ENCODE data around the gene ZFYVE28. TPM values are rescaled to one million over a fixed set of nuclear protein-coding genes. Genes with fewer than 3 reads are reported as not detected.

ZFYVE28 gene
- total and polyA plus RNA-seq, 10 of the 15 experiments (the other 5 are each of a cell fraction or from before 2014, with no cell fraction given), result 0.06 to 1.9 (median 0.22) TPM; not detected in 1

DNA sequence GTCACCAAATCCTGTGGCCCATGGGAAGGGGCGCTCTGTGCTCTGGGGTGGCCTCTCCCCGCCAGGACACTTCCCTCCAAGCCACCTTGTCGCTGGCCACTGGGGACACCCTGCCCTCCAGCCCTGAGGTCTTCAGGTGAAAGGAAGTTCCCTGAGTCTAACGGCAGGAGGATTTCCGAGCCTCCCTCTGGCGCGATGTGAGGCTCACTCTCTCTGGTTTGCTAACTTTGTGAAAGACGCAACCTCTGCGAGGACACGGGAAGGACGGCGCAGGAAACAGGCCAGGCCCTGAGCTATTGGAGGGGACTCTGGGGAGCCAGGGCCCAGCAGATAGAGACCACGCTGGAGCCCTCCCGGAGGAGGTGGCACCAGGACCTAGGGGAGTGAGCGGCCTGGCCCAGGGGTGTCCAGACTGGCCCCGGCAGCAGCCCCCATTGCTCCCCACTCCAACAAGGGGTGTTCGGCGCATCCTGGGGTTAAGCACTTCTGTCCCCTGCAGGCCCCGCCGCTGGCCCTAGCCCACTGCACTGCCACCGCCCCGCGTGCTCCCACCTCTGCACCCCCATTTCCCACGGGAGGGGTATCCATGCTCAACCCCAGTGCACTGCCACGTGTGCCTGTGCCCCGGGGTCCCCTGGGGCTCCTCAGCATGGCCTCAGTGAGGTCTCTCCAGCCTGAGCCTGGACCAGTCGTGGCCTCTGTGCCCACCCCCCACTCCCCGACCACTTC is 84.4 kb downstream of the ZFYVE28 start:
- peaks cover 8% of the 10 kb centered on the region for H3K4me1 ChIP-seq (ENCODE audit: control insufficient read depth, insufficient read depth, low read length)
- ChIA-PET CTCF (no interaction called here), SMC1A (ENCODE audit: uncharacterized antibody, unreplicated experiment) (no interaction called here), RAD21 (ENCODE audit: unreplicated experiment) (no interaction called here), POLR2A (no interaction called here)
- H3K4me3 ChIP-seq, result no peak overlapping the region
- no peak overlapping the region for H3K27ac ChIP-seq (ENCODE audit: control insufficient read depth, insufficient read depth)
- no peaks in the 10 kb centered on the region for H3K36me3 ChIP-seq (ENCODE audit: control insufficient read depth in 2 of 2, insufficient read depth in 2 of 2, low read length in 1 of 2)
- no peaks in the 10 kb centered on the region for H3K27me3 ChIP-seq (replicated peaks in 1 of 2; ENCODE audit: control insufficient read depth in 2 of 2, insufficient read depth in 2 of 2, low read length in 1 of 2)
- FAIRE-seq, result no peak
- peak overlapping the region; percentile 67; the same call in 1 of the 2 replicates for H3K4me2 ChIP-seq (ENCODE audit: control insufficient read depth, insufficient read depth)
- no peaks in the 10 kb centered on the region for H4K20me1 ChIP-seq (ENCODE audit: control insufficient read depth, insufficient read depth)
- intact Hi-C loops (cut with micrococcal nuclease; ENCODE audit: unreplicated experiment), result no loop called here
- 60% methylated on average over 22 of the region's 28 CpGs for WGBS (ENCODE audit: insufficient coverage, insufficient replicate concordance, low lambda C conversion rate, missing lambda C conversion rate)
- no peaks in the 10 kb centered on the region for H3K9me3 ChIP-seq (replicated peaks; ENCODE audit: control insufficient read depth, insufficient read depth, low read length)
- TF ChIP-seq EGR1 (IDR thresholded peaks at IDR 0.05; ENCODE audit: borderline replicate concordance in 1 of 2, low read depth in 2 of 2, low read length in 2 of 2), result no peak
- TF ChIP-seq ZNF217 (IDR thresholded peaks at IDR 0.05), result no peak
- no peak for TF ChIP-seq SMC3 (IDR thresholded peaks at IDR 0.05; ENCODE audit: borderline replicate concordance, low read length)
- no peak for TF ChIP-seq RAD21 (IDR thresholded peaks at IDR 0.05; ENCODE audit: insufficient read depth, low read depth, low read length)
- TF ChIP-seq, protein P1, sequence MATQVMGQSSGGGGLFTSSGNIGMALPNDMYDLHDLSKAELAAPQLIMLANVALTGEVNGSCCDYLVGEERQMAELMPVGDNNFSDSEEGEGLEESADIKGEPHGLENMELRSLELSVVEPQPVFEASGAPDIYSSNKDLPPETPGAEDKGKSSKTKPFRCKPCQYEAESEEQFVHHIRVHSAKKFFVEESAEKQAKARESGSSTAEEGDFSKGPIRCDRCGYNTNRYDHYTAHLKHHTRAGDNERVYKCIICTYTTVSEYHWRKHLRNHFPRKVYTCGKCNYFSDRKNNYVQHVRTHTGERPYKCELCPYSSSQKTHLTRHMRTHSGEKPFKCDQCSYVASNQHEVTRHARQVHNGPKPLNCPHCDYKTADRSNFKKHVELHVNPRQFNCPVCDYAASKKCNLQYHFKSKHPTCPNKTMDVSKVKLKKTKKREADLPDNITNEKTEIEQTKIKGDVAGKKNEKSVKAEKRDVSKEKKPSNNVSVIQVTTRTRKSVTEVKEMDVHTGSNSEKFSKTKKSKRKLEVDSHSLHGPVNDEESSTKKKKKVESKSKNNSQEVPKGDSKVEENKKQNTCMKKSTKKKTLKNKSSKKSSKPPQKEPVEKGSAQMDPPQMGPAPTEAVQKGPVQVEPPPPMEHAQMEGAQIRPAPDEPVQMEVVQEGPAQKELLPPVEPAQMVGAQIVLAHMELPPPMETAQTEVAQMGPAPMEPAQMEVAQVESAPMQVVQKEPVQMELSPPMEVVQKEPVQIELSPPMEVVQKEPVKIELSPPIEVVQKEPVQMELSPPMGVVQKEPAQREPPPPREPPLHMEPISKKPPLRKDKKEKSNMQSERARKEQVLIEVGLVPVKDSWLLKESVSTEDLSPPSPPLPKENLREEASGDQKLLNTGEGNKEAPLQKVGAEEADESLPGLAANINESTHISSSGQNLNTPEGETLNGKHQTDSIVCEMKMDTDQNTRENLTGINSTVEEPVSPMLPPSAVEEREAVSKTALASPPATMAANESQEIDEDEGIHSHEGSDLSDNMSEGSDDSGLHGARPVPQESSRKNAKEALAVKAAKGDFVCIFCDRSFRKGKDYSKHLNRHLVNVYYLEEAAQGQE (IDR thresholded peaks at IDR 0.05; ENCODE audit: low read depth, low read length), result no peak
- TF ChIP-seq RELA (IDR thresholded peaks at IDR 0.05; ENCODE audit: borderline replicate concordance, partially characterized antibody), result no peak
- TF ChIP-seq KAT2A (conservative IDR thresholded peaks at IDR 0.05; ENCODE audit: control insufficient read depth, low read depth, low read length), result no peak
- no peak for TF ChIP-seq HDAC6 (IDR thresholded peaks at IDR 0.05; ENCODE audit: unreplicated experiment)
- no peak for TF ChIP-seq MEF2A (IDR thresholded peaks at IDR 0.05; ENCODE audit: insufficient read depth, low read depth, low read length)
- TF ChIP-seq ZNF24 (IDR thresholded peaks at IDR 0.05), result no peak
- TF ChIP-seq, protein P2, sequence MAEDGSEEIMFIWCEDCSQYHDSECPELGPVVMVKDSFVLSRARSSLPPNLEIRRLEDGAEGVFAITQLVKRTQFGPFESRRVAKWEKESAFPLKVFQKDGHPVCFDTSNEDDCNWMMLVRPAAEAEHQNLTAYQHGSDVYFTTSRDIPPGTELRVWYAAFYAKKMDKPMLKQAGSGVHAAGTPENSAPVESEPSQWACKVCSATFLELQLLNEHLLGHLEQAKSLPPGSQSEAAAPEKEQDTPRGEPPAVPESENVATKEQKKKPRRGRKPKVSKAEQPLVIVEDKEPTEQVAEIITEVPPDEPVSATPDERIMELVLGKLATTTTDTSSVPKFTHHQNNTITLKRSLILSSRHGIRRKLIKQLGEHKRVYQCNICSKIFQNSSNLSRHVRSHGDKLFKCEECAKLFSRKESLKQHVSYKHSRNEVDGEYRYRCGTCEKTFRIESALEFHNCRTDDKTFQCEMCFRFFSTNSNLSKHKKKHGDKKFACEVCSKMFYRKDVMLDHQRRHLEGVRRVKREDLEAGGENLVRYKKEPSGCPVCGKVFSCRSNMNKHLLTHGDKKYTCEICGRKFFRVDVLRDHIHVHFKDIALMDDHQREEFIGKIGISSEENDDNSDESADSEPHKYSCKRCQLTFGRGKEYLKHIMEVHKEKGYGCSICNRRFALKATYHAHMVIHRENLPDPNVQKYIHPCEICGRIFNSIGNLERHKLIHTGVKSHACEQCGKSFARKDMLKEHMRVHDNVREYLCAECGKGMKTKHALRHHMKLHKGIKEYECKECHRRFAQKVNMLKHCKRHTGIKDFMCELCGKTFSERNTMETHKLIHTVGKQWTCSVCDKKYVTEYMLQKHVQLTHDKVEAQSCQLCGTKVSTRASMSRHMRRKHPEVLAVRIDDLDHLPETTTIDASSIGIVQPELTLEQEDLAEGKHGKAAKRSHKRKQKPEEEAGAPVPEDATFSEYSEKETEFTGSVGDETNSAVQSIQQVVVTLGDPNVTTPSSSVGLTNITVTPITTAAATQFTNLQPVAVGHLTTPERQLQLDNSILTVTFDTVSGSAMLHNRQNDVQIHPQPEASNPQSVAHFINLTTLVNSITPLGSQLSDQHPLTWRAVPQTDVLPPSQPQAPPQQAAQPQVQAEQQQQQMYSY (CRISPR knock-in tag; IDR thresholded peaks at IDR 0.05), result no peak
- no peak for TF ChIP-seq SUPT20H (IDR thresholded peaks at IDR 0.05; ENCODE audit: borderline replicate concordance, control insufficient read depth, low read depth, low read length)
- no peak for TF ChIP-seq WRNIP1 (IDR thresholded peaks at IDR 0.05; ENCODE audit: borderline replicate concordance, low read depth, low read length)
- TF ChIP-seq CREB1 (IDR thresholded peaks at IDR 0.05; ENCODE audit: low read depth), result no peak
- TF ChIP-seq SPI1 (IDR thresholded peaks at IDR 0.05; ENCODE audit: borderline replicate concordance, insufficient read depth, low read depth, low read length), result no peak
- no peak overlapping the region; the same call in 1 of the 2 replicates for H2AFZ ChIP-seq (ENCODE audit: control insufficient read depth, low read depth, low read length)
- no TSS peak for BruUV-seq (replicated peaks)
- no peaks in the 10 kb centered on the region for H3K79me2 ChIP-seq (ENCODE audit: control insufficient read depth, insufficient read depth, low read length)
- ATAC-seq, result no peak; the same call in 1 of the 3 replicates
- DNase-seq (ENCODE audit: low read depth, low spot score), result no peak
- H3K9ac ChIP-seq (ENCODE audit: control insufficient read depth, insufficient read depth, low read length), result no peak overlapping the region
- in situ Hi-C loops (cut with MboI), result no loop called here

Data from GM12878 (cell line).